HG03354 (cell line): ENCODE results near the gene IFNAR1.
"Not testable (repeated sequence)": the region's sequence is repeated elsewhere in the genome, so short reads cannot be mapped to it uniquely, and the experiment has no call there.

Experiments used
- ATAC-seq: cut with Tn5 transposase; IDR thresholded peaks from one replicate; pipeline ENCODE4 v1.9.1; 2021; ENCODE audit warnings: mild to moderate bottlenecking; ENCODE audit not compliant: unreplicated experiment, poor library complexity, severe bottlenecking

Gene IFNAR1

GRCh38 chr21:33305344-33305671 lies 19.5 kb upstream of the IFNAR1 start:
- no peak for ATAC-seq

- no peak for ATAC-seq
Measured at GRCh38 chr21:33305938-33306337, 18.8 kb upstream of the IFNAR1 start.

- peak; percentile 88 for ATAC-seq
Measured at GRCh38 chr21:33308586-33309490, 15.9 kb upstream of the IFNAR1 start.

GRCh38 chr21:33309778-33310177 lies 15.0 kb upstream of the IFNAR1 start:
- ATAC-seq = no peak

- ATAC-seq = no peak
Measured at GRCh38 chr21:33312121-33312520, 12.6 kb upstream of the IFNAR1 start.

- no peak for ATAC-seq
Measured at GRCh38 chr21:33313183-33313582, 11.6 kb upstream of the IFNAR1 start.

- no peak for ATAC-seq
Measured at GRCh38 chr21:33313611-33314010, 11.2 kb upstream of the IFNAR1 start.

GRCh38 chr21:33314111-33314510 lies 10.7 kb upstream of the IFNAR1 start:
- no peak for ATAC-seq

GRCh38 chr21:33315946-33316710 lies 8.6 kb upstream of the IFNAR1 start:
- ATAC-seq = no peak

GRCh38 chr21:33317145-33317544 lies 7.6 kb upstream of the IFNAR1 start:
- no peak for ATAC-seq

- ATAC-seq = no peak
Measured at GRCh38 chr21:33317786-33318486, 6.8 kb upstream of the IFNAR1 start.

- ATAC-seq = not testable (repeated sequence)
Measured at GRCh38 chr21:33321005-33321404, 3.8 kb upstream of the IFNAR1 start.

GRCh38 chr21:33323610-33324009 lies 1.2 kb upstream of the IFNAR1 start:
- not testable (repeated sequence) for ATAC-seq

GRCh38 chr21:33325222-33326067 lies 675 bp downstream of the IFNAR1 start:
- peak; percentile 42 for ATAC-seq

- ATAC-seq = no peak
Measured at GRCh38 chr21:33327326-33327725, 2.6 kb downstream of the IFNAR1 start.

GRCh38 chr21:33327792-33328433 lies 3.1 kb downstream of the IFNAR1 start:
- no peak for ATAC-seq

- no peak for ATAC-seq
Measured at GRCh38 chr21:33330726-33331125, 6.0 kb downstream of the IFNAR1 start.

GRCh38 chr21:33332143-33332542 lies 7.4 kb downstream of the IFNAR1 start:
- peak; percentile 78 for ATAC-seq

GRCh38 chr21:33334191-33334590 lies 9.4 kb downstream of the IFNAR1 start:
- no peak for ATAC-seq
